Caco-2 (cell line): ENCODE data around the gene DYNC2H1. TPM values are rescaled to one million over a fixed set of nuclear protein-coding genes. Genes with fewer than 3 reads are reported as not detected.

Experiments used
- BruUV-seq: library from RNA; stranded (reverse); fragments of 400-500 nt; replicated peaks from 2 replicates; lab custom pipeline; 2021; lab: Mats Ljungman, UMichigan
- CTCF ChIA-PET: fragments of 300-600 bp; sonication (Branson Sonifier 250); formaldehyde crosslinking; loops from one replicate; lab custom pipeline; 2022; ENCODE audit warnings: antibody characterized with exemption; lab: Charles Lee
- POLR2A ChIA-PET: fragments of 300-600 bp; sonication (Branson Sonifier 250); formaldehyde crosslinking; loops from one replicate; lab custom pipeline; 2022; ENCODE audit warnings: antibody characterized with exemption; lab: Charles Lee
- DNase-seq, 2 experiments: peaks; one replicate each; pipeline versions ENCODE4 v3.0.0 to v3.0.0-alpha.2; 2020 to 2022
- H3K27me3 ChIP-seq: replicated peaks from 2 replicates; pipeline ENCODE4 v1.6.0; 2011; ENCODE audit warnings: low read length; ENCODE audit not compliant: control insufficient read depth, insufficient read depth
- H3K36me3 ChIP-seq: 2 replicates; pipeline ENCODE4 v1.5.1; 2011; ENCODE audit warnings: low read length; ENCODE audit not compliant: control insufficient read depth, insufficient read depth
- H3K4me1 ChIP-seq: fragments of 250-450 bp; sonication (Bioruptor Pico); 2 replicates; pipeline ENCODE4 v1.5.1; 2020; ENCODE audit warnings: mild to moderate bottlenecking
- H3K4me3 ChIP-seq: 2 replicates; pipeline ENCODE4 v1.5.1; 2011; ENCODE audit warnings: low read depth, mild to moderate bottlenecking, control low read depth, low read length
- H3K9me3 ChIP-seq: fragments of 250-450 bp; sonication (Bioruptor Pico); 2 replicates; pipeline ENCODE4 v1.5.1; 2020; ENCODE audit warnings: mild to moderate bottlenecking, moderate library complexity
- H3K27ac Mint-ChIP-seq: one replicate; pipeline ENCODE4 v1.8.0; 2022; ENCODE audit warnings: mixed read lengths; ENCODE audit not compliant: unreplicated experiment
- H3K27me3 Mint-ChIP-seq: one replicate; pipeline ENCODE4 v1.8.0; 2022; ENCODE audit warnings: mixed read lengths; ENCODE audit not compliant: insufficient read depth, unreplicated experiment
- H3K36me3 Mint-ChIP-seq: one replicate; pipeline ENCODE4 v1.8.0; 2022; ENCODE audit warnings: mild to moderate bottlenecking, mixed read lengths; ENCODE audit not compliant: insufficient read depth, unreplicated experiment
- H3K4me1 Mint-ChIP-seq: one replicate; pipeline ENCODE4 v1.8.0; 2022; ENCODE audit warnings: low read depth, mixed read lengths; ENCODE audit not compliant: unreplicated experiment
- H3K4me3 Mint-ChIP-seq: one replicate; pipeline ENCODE4 v1.8.0; 2022; ENCODE audit warnings: mild to moderate bottlenecking, moderate library complexity, mixed read lengths; ENCODE audit not compliant: unreplicated experiment
- H3K9me3 Mint-ChIP-seq: one replicate; pipeline ENCODE4 v1.8.0; 2022; ENCODE audit warnings: mixed read lengths; ENCODE audit not compliant: unreplicated experiment
- intact Hi-C: fragments of 100-400 bp; cut with micrococcal nuclease; formaldehyde crosslinking; loops from one replicate; pipeline ENCODE4 v1.10.0; 2022; ENCODE audit not compliant: unreplicated experiment
- total RNA-seq: library from RNA; stranded (reverse); gene quantifications from 2 replicates; pipeline ENCODE4 v1.2.3, GENCODE V29; 2022
- TF ChIP-seq, protein P1 (sequence below), 2 experiments: fragments of 200-600 bp in 1 of 2; IDR thresholded peaks; 1 replicate in 1 of 2; 2 replicates in 1 of 2; pipeline versions ENCODE4 v1.5.1 to v1.8.0; 2011 to 2022; ENCODE audit warnings: antibody characterized with exemption in 1 of 2, control low read depth in 1 of 2, inconsistent platforms in 1 of 2, low read depth in 1 of 2, low read length in 1 of 2, mild to moderate bottlenecking in 1 of 2, moderate library complexity in 1 of 2; ENCODE audit not compliant: insufficient read depth in 1 of 2, severe bottlenecking in 1 of 2, unreplicated experiment in 1 of 2

DYNC2H1 gene
- total RNA-seq, 1 experiment from 2014 or later = 6.5 TPM

DNA sequence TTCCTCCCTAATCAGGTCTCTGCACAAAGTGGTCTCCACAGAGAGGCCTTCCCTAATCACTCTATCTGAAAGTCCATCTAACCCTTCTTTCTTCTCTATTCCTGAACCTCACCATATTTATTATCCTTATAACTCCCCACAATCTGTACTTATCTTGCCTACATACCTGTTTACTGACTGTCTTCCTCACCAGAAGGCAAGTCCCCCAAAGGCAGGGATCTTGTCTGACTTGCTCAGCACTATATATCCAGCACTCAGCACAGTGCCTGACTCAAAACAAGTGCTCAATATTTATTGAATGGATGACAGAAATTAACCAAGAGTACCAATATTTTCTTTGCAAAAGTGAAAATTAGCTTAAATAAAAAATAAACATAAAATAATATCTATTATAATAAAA, 22.8 kb upstream of the DYNC2H1 start:
- no peak overlapping the region for H3K4me3 ChIP-seq
- H3K9me3 ChIP-seq = no peaks in the 10 kb centered on the region
- no peak overlapping the region for H3K27ac Mint-ChIP-seq
- BruUV-seq = no TSS peak
- ChIA-PET CTCF (no interaction called here), POLR2A (no interaction called here)
- peaks cover 6% of the 10 kb centered on the region for H3K4me1 Mint-ChIP-seq
- TF ChIP-seq, protein P1, sequence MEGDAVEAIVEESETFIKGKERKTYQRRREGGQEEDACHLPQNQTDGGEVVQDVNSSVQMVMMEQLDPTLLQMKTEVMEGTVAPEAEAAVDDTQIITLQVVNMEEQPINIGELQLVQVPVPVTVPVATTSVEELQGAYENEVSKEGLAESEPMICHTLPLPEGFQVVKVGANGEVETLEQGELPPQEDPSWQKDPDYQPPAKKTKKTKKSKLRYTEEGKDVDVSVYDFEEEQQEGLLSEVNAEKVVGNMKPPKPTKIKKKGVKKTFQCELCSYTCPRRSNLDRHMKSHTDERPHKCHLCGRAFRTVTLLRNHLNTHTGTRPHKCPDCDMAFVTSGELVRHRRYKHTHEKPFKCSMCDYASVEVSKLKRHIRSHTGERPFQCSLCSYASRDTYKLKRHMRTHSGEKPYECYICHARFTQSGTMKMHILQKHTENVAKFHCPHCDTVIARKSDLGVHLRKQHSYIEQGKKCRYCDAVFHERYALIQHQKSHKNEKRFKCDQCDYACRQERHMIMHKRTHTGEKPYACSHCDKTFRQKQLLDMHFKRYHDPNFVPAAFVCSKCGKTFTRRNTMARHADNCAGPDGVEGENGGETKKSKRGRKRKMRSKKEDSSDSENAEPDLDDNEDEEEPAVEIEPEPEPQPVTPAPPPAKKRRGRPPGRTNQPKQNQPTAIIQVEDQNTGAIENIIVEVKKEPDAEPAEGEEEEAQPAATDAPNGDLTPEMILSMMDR (IDR thresholded peaks at IDR 0.05; ENCODE audit: insufficient read depth in 1 of 2, low read depth in 1 of 2, low read length in 1 of 2, severe bottlenecking in 1 of 2, unreplicated experiment in 1 of 2) = no peak
- peaks cover 20% of the 10 kb centered on the region for H3K4me1 ChIP-seq
- no peaks in the 10 kb centered on the region for H3K9me3 Mint-ChIP-seq
- H3K4me3 Mint-ChIP-seq = no peak overlapping the region
- peaks cover 74% of the 10 kb centered on the region for H3K36me3 Mint-ChIP-seq
- no peak for DNase-seq
- H3K27me3 Mint-ChIP-seq = no peaks in the 10 kb centered on the region
- no peaks in the 10 kb centered on the region for H3K27me3 ChIP-seq
- peaks cover 8% of the 10 kb centered on the region for H3K36me3 ChIP-seq
- intact Hi-C loops = no loop called here

DNA sequence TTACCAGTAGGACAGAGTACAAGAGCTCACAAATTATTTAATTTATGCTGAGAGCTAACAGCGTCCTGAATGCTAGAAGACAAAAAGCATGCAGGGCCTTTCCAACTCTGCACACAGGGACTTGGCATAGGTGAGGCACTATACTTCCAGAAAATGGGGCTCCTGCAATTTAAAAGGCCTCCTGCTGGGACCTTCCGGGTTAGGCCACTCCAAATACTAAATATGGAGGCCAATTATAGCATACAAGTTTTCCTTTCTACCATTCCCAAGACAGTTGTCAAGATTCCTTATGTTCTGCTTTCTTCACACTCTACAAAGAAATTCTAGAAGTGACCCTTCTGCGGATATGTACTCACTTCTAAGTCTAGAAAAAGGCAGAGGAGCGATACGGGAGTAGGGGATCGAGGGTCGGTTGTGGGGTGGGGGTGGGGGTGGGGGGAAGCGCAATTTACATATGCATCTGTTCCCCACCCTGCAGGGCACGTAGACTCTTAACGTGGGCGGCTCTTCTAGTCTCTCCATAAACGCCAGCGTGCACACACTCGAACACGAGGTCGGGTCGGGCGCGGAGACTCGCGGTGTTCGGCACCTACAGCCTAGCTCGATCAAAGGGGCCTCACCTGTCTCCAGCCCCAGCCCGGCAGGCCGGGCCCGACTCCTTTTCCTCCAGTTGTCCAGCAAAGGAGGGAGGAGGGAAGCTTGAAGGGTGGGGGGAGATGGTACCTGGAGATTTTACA, 18.0 kb upstream of the DYNC2H1 start:
- BruUV-seq = no TSS peak
- Mint-ChIP-seq H3K4me1 (peaks cover 13% of the 10 kb centered on the region), H3K9me3 (no peaks in the 10 kb centered on the region), H3K27ac (peak overlapping the region; percentile 97), H3K36me3 (peaks cover 42% of the 10 kb centered on the region), H3K27me3 (no peaks in the 10 kb centered on the region), H3K4me3 (peak overlapping the region; percentile 85)
- intact Hi-C loops = no loop called here
- ChIA-PET CTCF (interaction anchor here (0.6 to 2.0 kb wide), 3 partner anchors 18 to 749 kb away, joined by 3 to 25 read pairs (median 3); partner anchors contain the start of gene DYNC2H1), POLR2A (interaction anchor here (1.2 to 2.0 kb wide), 2 partner anchors 18 to 22 kb away, joined by 8 to 41 read pairs; partner anchors contain the start of gene DYNC2H1)
- DNase-seq = peak; percentile 79 to 82
- Histone ChIP-seq H3K36me3 (peaks cover 8% of the 10 kb centered on the region), H3K4me3 (peak overlapping the region; percentile 74), H3K9me3 (no peaks in the 10 kb centered on the region), H3K4me1 (peaks cover 18% of the 10 kb centered on the region), H3K27me3 (no peaks in the 10 kb centered on the region)
- TF ChIP-seq, protein P1 (IDR thresholded peaks at IDR 0.05; ENCODE audit: insufficient read depth in 1 of 2, low read depth in 1 of 2, low read length in 1 of 2, severe bottlenecking in 1 of 2, unreplicated experiment in 1 of 2) = no peak

DNA sequence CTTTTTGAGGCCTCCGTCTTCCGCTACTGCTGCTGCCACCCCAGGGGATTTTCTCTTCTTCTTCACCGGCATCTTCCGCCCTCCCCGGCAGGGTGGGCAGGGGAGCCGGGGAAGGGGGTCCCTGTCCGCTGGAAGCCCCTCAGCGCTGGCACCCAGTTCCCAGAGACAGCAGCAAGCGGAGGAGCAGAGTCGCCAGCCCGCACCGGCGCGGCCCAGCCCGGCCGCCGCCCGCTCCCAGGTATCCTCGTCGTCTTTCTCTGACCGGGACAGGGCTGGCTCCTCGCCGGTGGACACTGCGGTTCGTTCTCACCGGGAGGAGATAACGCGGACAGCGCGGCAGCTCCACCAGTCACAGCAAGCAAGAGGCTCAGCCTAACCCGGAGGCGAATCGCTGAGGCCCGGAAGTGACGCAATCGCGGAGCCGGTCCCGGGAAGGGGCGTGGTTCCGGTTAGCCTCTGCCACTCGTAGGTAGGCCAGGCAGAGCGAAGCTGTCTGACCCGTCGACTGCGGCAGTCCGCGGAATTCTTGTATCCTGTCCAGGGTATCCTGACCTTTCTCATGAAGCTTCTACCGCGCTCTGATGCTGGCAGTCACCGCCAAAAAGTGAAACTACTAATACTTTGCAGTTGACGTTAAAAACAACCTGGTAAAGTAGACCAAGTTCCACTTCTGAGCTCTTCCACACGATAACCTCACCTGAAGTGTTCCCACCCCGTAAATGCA, 17.3 kb upstream of the DYNC2H1 start, which contains the start of gene DCUN1D5:
TSS of gene DCUN1D5 (minus strand) at position 360 of the 724 bp plus-strand sequence. CDS start at position 72, 288 bp downstream.
- H3K27ac Mint-ChIP-seq = peak within 1 kb of the TSS; percentile 97
- no peaks in the 10 kb centered on the region for H3K9me3 Mint-ChIP-seq
- peak; percentile 99 to 100 for DNase-seq
- TF ChIP-seq, protein P1 (IDR thresholded peaks at IDR 0.05; ENCODE audit: insufficient read depth in 1 of 2, low read depth in 1 of 2, low read length in 1 of 2, severe bottlenecking in 1 of 2, unreplicated experiment in 1 of 2) = no peak
- peak within 1 kb of the TSS; percentile 74 for H3K4me3 ChIP-seq
- H3K4me3 Mint-ChIP-seq = peak within 1 kb of the TSS; percentile 85
- H3K27me3 Mint-ChIP-seq = peaks cover 3% of the 10 kb centered on the region
- CTCF ChIA-PET = interaction anchor here (0.5 to 2.0 kb wide), 4 partner anchors 17 to 1441 kb away, joined by 3 to 25 read pairs (median 3); partner anchors contain the start of gene DYNC2H1
- H3K4me1 ChIP-seq = peaks cover 17% of the 10 kb centered on the region
- intact Hi-C loops = loop anchor here (1.0 kb wide), 1 partner anchor 17 kb away; the partner anchor contains the start of gene DYNC2H1
- peaks cover 5% of the 10 kb centered on the region; the same call in 1 of the 2 replicates for H3K36me3 ChIP-seq
- peaks cover 8% of the 10 kb centered on the region for H3K4me1 Mint-ChIP-seq
- no peaks in the 10 kb centered on the region for H3K27me3 ChIP-seq
- POLR2A ChIA-PET = interaction anchor here (0.5 to 2.0 kb wide), 4 partner anchors 9 to 67 kb away, joined by 3 to 41 read pairs (median 6); partner anchors contain the start of gene DYNC2H1
- no peaks in the 10 kb centered on the region for H3K9me3 ChIP-seq
- BruUV-seq = no TSS peak
- H3K36me3 Mint-ChIP-seq = peaks cover 34% of the 10 kb centered on the region
